ENCODE data around the gene SLC38A8. TPM values are rescaled to one million over a fixed set of nuclear protein-coding genes. Genes with fewer than 3 reads are reported as not detected.

The SLC38A8 gene
- total and polyA plus RNA-seq, 11 donors = 0.29 to 25.3 (median 0.87) TPM; not detected in 3

DNA sequence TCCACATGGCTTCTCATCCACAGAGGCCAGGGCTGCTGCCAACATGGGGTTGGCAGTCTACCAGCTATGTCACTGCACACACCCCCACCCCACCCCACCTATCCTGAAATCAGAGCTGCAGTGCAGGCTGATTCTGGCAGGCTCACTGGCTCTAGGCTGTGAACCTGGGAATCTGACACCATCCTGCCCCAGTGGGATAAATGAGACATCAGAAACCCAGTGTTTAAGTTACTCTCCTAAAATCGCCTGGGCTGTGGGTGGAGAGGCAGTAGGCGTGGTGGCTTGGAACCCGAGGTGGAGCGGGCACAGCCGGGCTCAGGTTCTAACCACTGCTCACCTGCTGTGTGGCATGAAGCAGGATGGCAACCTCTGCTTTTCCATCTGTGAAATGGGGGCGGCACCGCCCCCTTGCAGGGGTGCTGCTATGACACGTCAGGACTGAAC lies 5.6 kb downstream of the SLC38A8 start:
- no peaks in the 10 kb centered on the region for H3K36me3 ChIP-seq
- no peaks in the 10 kb centered on the region for H3K4me1 ChIP-seq
- peaks cover 0 to 12% (median 1%) of the 10 kb centered on the region in 12 donors for H3K9me3 ChIP-seq
- intact Hi-C loops (cut with DNase I) = no loop called here
- TF ChIP-seq CTCF (IDR thresholded peaks at IDR 0.05) (no peak), POLR2A (IDR thresholded peaks at IDR 0.05) (no peak)
- H3K27ac ChIP-seq = no peak overlapping the region
- WGBS, 4 donors = 78 to 93% (median 90%) methylated on average over 8 of the region's 8 CpGs
- H3K27me3 ChIP-seq = peaks cover 0 to 4% (median 0%) of the 10 kb centered on the region in 9 donors
- peak in 3 of 4 donors; percentile 59 to 69 (median 68) for ATAC-seq
- DNase-seq = no peak
- no peak overlapping the region for H3K4me3 ChIP-seq

GRCh38 chr16:84036131-84036530 lies 6.5 kb downstream of the SLC38A8 start:
- no peak overlapping the region for H3K4me3 ChIP-seq
- H3K36me3 ChIP-seq = no peaks in the 10 kb centered on the region
- H3K27ac ChIP-seq = no peak overlapping the region
- 49 to 88% (median 84%) methylated on average over 3 of the region's 3 CpGs for WGBS, 4 donors
- DNase-seq (no peak), ATAC-seq (no peak)
- intact Hi-C loops (cut with DNase I) = no loop called here
- H3K9me3 ChIP-seq = peaks cover 0 to 12% (median 1%) of the 10 kb centered on the region in 12 donors
- H3K4me1 ChIP-seq = peaks cover 0 to 7% (median 0%) of the 10 kb centered on the region in 12 donors
- TF ChIP-seq POLR2A (IDR thresholded peaks at IDR 0.05) (no peak), CTCF (IDR thresholded peaks at IDR 0.05) (no peak)
- H3K27me3 ChIP-seq = peaks cover 0 to 5% (median 0%) of the 10 kb centered on the region in 9 donors

DNA sequence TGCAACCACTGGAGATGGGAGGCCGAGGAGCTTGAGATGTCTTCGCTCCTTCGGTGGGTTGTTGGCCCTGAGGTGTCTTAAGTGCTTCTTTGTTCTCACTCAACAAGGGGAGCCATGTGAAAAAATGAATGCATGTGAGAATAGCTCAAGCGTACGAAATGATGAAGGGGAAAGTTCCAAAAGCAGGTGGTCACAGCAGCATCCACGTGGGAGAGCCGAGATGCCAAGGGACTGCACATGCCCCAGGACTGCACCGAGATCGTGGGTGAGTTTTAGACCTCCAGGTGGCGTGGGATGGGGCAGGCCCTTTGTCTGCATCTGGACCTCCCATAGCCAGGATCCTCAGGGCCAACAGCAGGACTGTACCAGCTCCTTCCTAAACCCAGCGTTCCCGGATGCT lies 8.1 kb downstream of the SLC38A8 start:
- H3K27ac ChIP-seq = no peak overlapping the region
- ATAC-seq (no peak), DNase-seq (no peak)
- intact Hi-C loops (cut with DNase I) = no loop called here
- no peak overlapping the region for H3K4me3 ChIP-seq
- 93 to 97% (median 94%) methylated on average over 10 to 12 of the region's 12 CpGs for WGBS, 4 donors
- H3K27me3 ChIP-seq = peaks cover 0 to 6% (median 0%) of the 10 kb centered on the region in 9 donors
- H3K36me3 ChIP-seq = no peaks in the 10 kb centered on the region
- peaks cover 0 to 7% (median 0%) of the 10 kb centered on the region in 12 donors for H3K4me1 ChIP-seq
- TF ChIP-seq CTCF (IDR thresholded peaks at IDR 0.05) (no peak), POLR2A (IDR thresholded peaks at IDR 0.05) (no peak)
- peaks cover 0 to 12% (median 1%) of the 10 kb centered on the region in 12 donors for H3K9me3 ChIP-seq

GRCh38 chr16:84033251-84034195 lies 9.1 kb downstream of the SLC38A8 start:
- WGBS, 4 donors = 79 to 90% (median 83%) methylated on average over 25 of the region's 25 CpGs
- TF ChIP-seq CTCF (IDR thresholded peaks at IDR 0.05) = no peak
- TF ChIP-seq POLR2A (IDR thresholded peaks at IDR 0.05) = no peak
- Histone ChIP-seq H3K27me3 (peaks cover 0 to 6% (median 0%) of the 10 kb centered on the region in 9 donors), H3K4me1 (peaks cover 0 to 7% (median 0%) of the 10 kb centered on the region in 12 donors), H3K4me3 (no peak overlapping the region), H3K36me3 (no peaks in the 10 kb centered on the region), H3K27ac (no peak overlapping the region), H3K9me3 (peaks cover 0 to 12% (median 1%) of the 10 kb centered on the region in 12 donors)
- intact Hi-C loops (cut with DNase I) = no loop called here
- no peak for ATAC-seq
- no peak for DNase-seq
